Measurements from ENCODE around the gene BPIFB3. TPM values are rescaled to one million over a fixed set of nuclear protein-coding genes. Genes with fewer than 3 reads are reported as not detected.
"Not testable (repeated sequence)": the region's sequence is repeated elsewhere in the genome, so short reads cannot be mapped to it uniquely, and the experiment has no call there.

BPIFB3 gene
- polyA plus RNA-seq, 4 donors = not detected

- DNase-seq (ENCODE audit: low read depth in 4 of 4, low spot score in 3 of 4) = no peak
These were observed 25.6 kb upstream of the BPIFB3 start for GRCh38 chr20:33027769-33028751.

GRCh38 chr20:33028875-33029274 lies 24.8 kb upstream of the BPIFB3 start:
- DNase-seq (ENCODE audit: low read depth in 4 of 4, low spot score in 3 of 4) = no peak

- no peak for DNase-seq (ENCODE audit: low read depth in 4 of 4, low spot score in 3 of 4)
These were observed 23.6 kb upstream of the BPIFB3 start for GRCh38 chr20:33030076-33030475.

GRCh38 chr20:33030569-33030968 lies 23.1 kb upstream of the BPIFB3 start:
- DNase-seq (ENCODE audit: low read depth in 4 of 4, low spot score in 3 of 4) = no peak

GRCh38 chr20:33031531-33031930 lies 22.2 kb upstream of the BPIFB3 start, which contains the start of gene BPIFB6:
Gene BPIFB6, plus strand, starts transcription at chr20:33031648. Its CDS starts 0 bp downstream, at chr20:33031648.
- no peak for DNase-seq (ENCODE audit: low read depth in 4 of 4, low spot score in 3 of 4)

- DNase-seq (ENCODE audit: low read depth in 4 of 4, low spot score in 3 of 4) = no peak
These were observed 21.1 kb upstream of the BPIFB3 start for GRCh38 chr20:33032555-33032954.

GRCh38 chr20:33033381-33033780 lies 20.3 kb upstream of the BPIFB3 start:
- DNase-seq (ENCODE audit: low read depth in 4 of 4, low spot score in 3 of 4) = no peak

- DNase-seq (ENCODE audit: low read depth in 4 of 4, low spot score in 3 of 4) = no peak
These were observed 19.6 kb upstream of the BPIFB3 start for GRCh38 chr20:33034115-33034514.

- no peak for DNase-seq (ENCODE audit: low read depth in 4 of 4, low spot score in 3 of 4)
These were observed 18.7 kb upstream of the BPIFB3 start for GRCh38 chr20:33034901-33035492.

- DNase-seq (ENCODE audit: low read depth in 4 of 4, low spot score in 3 of 4) = no peak
These were observed 16.2 kb upstream of the BPIFB3 start for GRCh38 chr20:33037456-33037855.

GRCh38 chr20:33038243-33038642 lies 15.5 kb upstream of the BPIFB3 start:
- DNase-seq (ENCODE audit: low read depth in 4 of 4, low spot score in 3 of 4) = no peak

- no peak for DNase-seq (ENCODE audit: low read depth in 4 of 4, low spot score in 3 of 4)
These were observed 11.3 kb upstream of the BPIFB3 start for GRCh38 chr20:33042430-33042829.

GRCh38 chr20:33042983-33043730 lies 10.5 kb upstream of the BPIFB3 start:
- no peak for DNase-seq (ENCODE audit: low read depth in 4 of 4, low spot score in 3 of 4)

GRCh38 chr20:33043731-33044181 lies 9.9 kb upstream of the BPIFB3 start:
- DNase-seq (ENCODE audit: low read depth in 4 of 4, low spot score in 3 of 4) = no peak

GRCh38 chr20:33045129-33045721 lies 8.5 kb upstream of the BPIFB3 start:
- DNase-seq (ENCODE audit: low read depth in 4 of 4, low spot score in 3 of 4) = not testable (repeated sequence)

- DNase-seq (ENCODE audit: low read depth in 4 of 4, low spot score in 3 of 4) = no peak
These were observed 7.3 kb upstream of the BPIFB3 start for GRCh38 chr20:33046412-33046811.

GRCh38 chr20:33051333-33051732 lies 2.4 kb upstream of the BPIFB3 start:
- DNase-seq (ENCODE audit: low read depth in 4 of 4, low spot score in 3 of 4) = no peak

- DNase-seq (ENCODE audit: low read depth in 4 of 4, low spot score in 3 of 4) = no peak
These were observed 678 bp downstream of the BPIFB3 start for GRCh38 chr20:33054381-33054780.

- no peak for DNase-seq (ENCODE audit: low read depth in 4 of 4, low spot score in 3 of 4)
These were observed 1.1 kb downstream of the BPIFB3 start for GRCh38 chr20:33054791-33055190.

GRCh38 chr20:33059136-33059535 lies 5.4 kb downstream of the BPIFB3 start:
- DNase-seq (ENCODE audit: low read depth in 4 of 4, low spot score in 3 of 4) = no peak

Measured in left renal pelvis (tissue), 4 donors.